ENCODE data around the gene GPR155.

DNA sequence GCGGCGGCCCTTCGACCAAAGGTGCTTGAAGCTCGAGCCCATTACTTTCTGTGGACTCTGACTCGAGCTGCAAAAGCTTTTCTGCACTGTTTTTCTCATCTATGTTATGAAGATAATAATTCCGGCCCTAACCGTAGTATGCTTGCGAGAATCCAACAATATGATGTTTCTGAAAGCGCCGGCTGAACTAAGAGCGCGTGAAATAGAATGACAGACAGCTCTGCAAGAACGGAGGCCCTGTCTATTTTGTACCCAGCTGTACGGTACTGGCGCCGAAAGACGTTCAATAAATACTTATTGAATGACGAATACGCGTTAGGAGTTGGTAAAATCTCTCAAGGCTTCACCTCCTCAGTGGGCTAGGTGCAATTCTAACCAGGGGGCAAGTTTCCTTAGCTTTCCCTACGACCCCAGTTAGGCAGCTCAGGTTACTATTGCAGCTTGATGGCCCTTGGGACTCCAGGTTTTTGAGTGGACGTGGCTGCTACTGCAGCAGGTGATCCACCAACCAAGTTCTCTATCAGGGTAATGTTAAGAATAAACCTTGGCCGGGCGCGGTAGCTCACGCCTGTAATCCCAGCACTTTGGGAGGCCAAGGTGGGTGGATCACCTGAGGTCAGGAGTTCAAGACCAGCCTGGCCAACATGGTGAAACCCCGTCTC, 90.7 kb downstream of the GPR155 start:
- TF ChIP-seq CTCF (IDR thresholded peaks at IDR 0.05) (no peak), POLR2A (IDR thresholded peaks at IDR 0.05) (no peak), EP300 (IDR thresholded peaks at IDR 0.05; ENCODE audit: low read depth) (no peak), POLR2AphosphoS5 (IDR thresholded peaks at IDR 0.05) (no peak)

All from transverse colon (tissue), 4 donors.